Choroid plexus epithelial cell (primary cell): Measurements from ENCODE around the gene ALOX12.
A peak's percentile ranks its signal among the peaks of the same experiment; 100 is the strongest.

ENCODE experiments used
- DNase-seq: peaks from one replicate; pipeline ENCODE4 v3.0.0-alpha.2; 2010; ENCODE audit warnings: low read depth
- H3K4me3 ChIP-seq: 2 replicates; pipeline ENCODE4 v1.5.1; 2011; ENCODE audit warnings: low read depth, mild to moderate bottlenecking, control low read depth, low read length, moderate library complexity
- CTCF ChIP-seq: conservative IDR thresholded peaks from 2 replicates; pipeline ENCODE4 v1.5.1; 2011; ENCODE audit warnings: low read depth, mild to moderate bottlenecking, control low read depth, inconsistent platforms, low read length, moderate library complexity

ALOX12 gene

GRCh38 chr17:7014261-7014994, 18.6 kb downstream of the ALOX12 start:
- DNase-seq: peak; percentile 98
- H3K4me3 ChIP-seq: peak overlapping the region; percentile 99
- peak; percentile 55 for TF ChIP-seq CTCF

- peak overlapping the region; percentile 99 for H3K4me3 ChIP-seq
- TF ChIP-seq CTCF: no peak
- peak; percentile 91 for DNase-seq
Measured at GRCh38 chr17:7014995-7015958, 19.4 kb downstream of the ALOX12 start.

GRCh38 chr17:7016418-7016817, 20.6 kb downstream of the ALOX12 start:
- H3K4me3 ChIP-seq: no peak overlapping the region
- TF ChIP-seq CTCF: no peak
- DNase-seq: no peak

- no peak for DNase-seq
- H3K4me3 ChIP-seq: no peak overlapping the region
- TF ChIP-seq CTCF: no peak
Measured at GRCh38 chr17:7016886-7017826, 21.3 kb downstream of the ALOX12 start.

- no peak overlapping the region for H3K4me3 ChIP-seq
- no peak for DNase-seq
- no peak for TF ChIP-seq CTCF
Measured at GRCh38 chr17:7017827-7018200, 22.0 kb downstream of the ALOX12 start.

- TF ChIP-seq CTCF: no peak
- no peak overlapping the region for H3K4me3 ChIP-seq
- DNase-seq: no peak
Measured at GRCh38 chr17:7018331-7018964, 22.6 kb downstream of the ALOX12 start.
